H9 (cell line): ENCODE measurements around the gene KMT2B. TPM values are rescaled to one million over a fixed set of nuclear protein-coding genes. Genes with fewer than 3 reads are reported as not detected.

Source experiments
- DNase-seq: peaks from one replicate; pipeline ENCODE4 v3.0.0-alpha.2; 2017
- H2AFZ ChIP-seq: one replicate; pipeline ENCODE4 v1.6.1; 2013; ENCODE audit warnings: mild to moderate bottlenecking, low read length, control low read depth, moderate library complexity
- H2AK5ac ChIP-seq: 2 replicates; pipeline ENCODE4 v1.6.1; 2013; ENCODE audit warnings: low read length, control low read depth, mixed read lengths; ENCODE audit not compliant: insufficient read length
- H2BK120ac ChIP-seq: one replicate; pipeline ENCODE4 v1.6.1; 2013; ENCODE audit warnings: low read depth, mild to moderate bottlenecking, low read length, control low read depth, inconsistent platforms; ENCODE audit not compliant: poor library complexity, severe bottlenecking
- H2BK12ac ChIP-seq: 2 replicates; pipeline ENCODE4 v1.6.1; 2013; ENCODE audit warnings: low read length, control low read depth, mixed read lengths, low read depth; ENCODE audit not compliant: insufficient read length
- H2BK15ac ChIP-seq: 2 replicates; pipeline ENCODE4 v1.6.1; 2013; ENCODE audit warnings: low read depth, low read length, control low read depth
- H2BK20ac ChIP-seq: one replicate; pipeline ENCODE4 v1.6.1; 2013; ENCODE audit warnings: low read depth, mild to moderate bottlenecking, low read length, control low read depth, inconsistent platforms; ENCODE audit not compliant: poor library complexity, severe bottlenecking
- H2BK5ac ChIP-seq: 2 replicates; pipeline ENCODE4 v1.6.1; 2013; ENCODE audit warnings: low read length, control low read depth, mixed read lengths; ENCODE audit not compliant: insufficient read length
- H3K14ac ChIP-seq: 2 replicates; pipeline ENCODE4 v1.6.1; 2013; ENCODE audit warnings: low read length, control low read depth; ENCODE audit not compliant: insufficient read depth
- H3K18ac ChIP-seq: 2 replicates; pipeline ENCODE4 v1.6.1; 2013; ENCODE audit warnings: low read depth, mild to moderate bottlenecking, mixed read lengths, low read length, control low read depth; ENCODE audit not compliant: insufficient read length
- H3K23ac ChIP-seq: 2 replicates; pipeline ENCODE4 v1.6.1; 2013; ENCODE audit warnings: low read length, control low read depth, mixed read lengths, low read depth; ENCODE audit not compliant: insufficient read length
- H3K23me2 ChIP-seq: 2 replicates; pipeline ENCODE4 v1.6.1; 2013; ENCODE audit warnings: low read depth, mild to moderate bottlenecking, mixed read lengths, low read length, control low read depth; ENCODE audit not compliant: insufficient read length, poor library complexity, severe bottlenecking
- H3K27ac ChIP-seq: 2 replicates; pipeline ENCODE4 v1.5.1; 2013; ENCODE audit warnings: low read length, control low read depth, mixed read lengths, low read depth; ENCODE audit not compliant: insufficient read length
- H3K27me3 ChIP-seq: 2 replicates; pipeline ENCODE4 v1.6.1; 2013; ENCODE audit warnings: low read length, control low read depth, inconsistent platforms; ENCODE audit not compliant: insufficient read depth
- H3K4ac ChIP-seq: 2 replicates; pipeline ENCODE4 v1.6.1; 2013; ENCODE audit warnings: low read depth, mild to moderate bottlenecking, control low read depth, inconsistent platforms, low read length, moderate library complexity
- H3K4me1 ChIP-seq: 2 replicates; pipeline ENCODE4 v1.6.1; 2013; ENCODE audit warnings: low read length, control low read depth, inconsistent platforms; ENCODE audit not compliant: insufficient read depth
- H3K4me2 ChIP-seq: 2 replicates; pipeline ENCODE4 v1.6.1; 2013; ENCODE audit warnings: low read length, control low read depth, mixed read lengths; ENCODE audit not compliant: insufficient read length, insufficient read depth
- H3K56ac ChIP-seq: 2 replicates; pipeline ENCODE4 v1.6.1; 2013; ENCODE audit warnings: low read depth, mild to moderate bottlenecking, mixed read lengths, low read length, control low read depth; ENCODE audit not compliant: insufficient read length
- H3K79me1 ChIP-seq: 2 replicates; pipeline ENCODE4 v1.6.1; 2013; ENCODE audit warnings: low read depth, mild to moderate bottlenecking, moderate library complexity, low read length, control low read depth, inconsistent platforms; ENCODE audit not compliant: insufficient read depth, poor library complexity, severe bottlenecking
- H3K79me2 ChIP-seq: 2 replicates; pipeline ENCODE4 v1.6.1; 2013; ENCODE audit warnings: low read length, control low read depth, inconsistent platforms; ENCODE audit not compliant: insufficient read depth
- H3K9ac ChIP-seq: 2 replicates; pipeline ENCODE4 v1.6.1; 2013; ENCODE audit warnings: low read length, control low read depth, mixed read lengths; ENCODE audit not compliant: insufficient read length; ENCODE audit errors: extremely low read depth
- H3K9me3 ChIP-seq: one replicate; pipeline ENCODE4 v1.6.1; 2013; ENCODE audit warnings: low read depth, low read length, inconsistent platforms; ENCODE audit not compliant: control insufficient read depth
- H3T11ph ChIP-seq: one replicate; pipeline ENCODE4 v1.6.1; 2013; ENCODE audit warnings: mild to moderate bottlenecking, low read length, control low read depth, inconsistent platforms
- H4K20me1 ChIP-seq: one replicate; pipeline ENCODE4 v1.6.1; 2013; ENCODE audit not compliant: control insufficient read depth, insufficient read length, insufficient read depth
- H4K5ac ChIP-seq: 2 replicates; pipeline ENCODE4 v1.6.1; 2013; ENCODE audit warnings: low read depth, mild to moderate bottlenecking, mixed read lengths, low read length, control low read depth; ENCODE audit not compliant: insufficient read length
- H4K8ac ChIP-seq: replicated peaks from 2 replicates; pipeline ENCODE4 v1.6.1; 2013; ENCODE audit warnings: low read length, control low read depth, mixed read lengths, low read depth; ENCODE audit not compliant: insufficient read length
- H4K91ac ChIP-seq: 2 replicates; pipeline ENCODE4 v1.6.1; 2013; ENCODE audit warnings: low read depth, mild to moderate bottlenecking, moderate library complexity, mixed read lengths, low read length, control low read depth; ENCODE audit not compliant: insufficient read length
- H3K27ac Mint-ChIP-seq, 3 experiments: 2 replicates in 2 of 3; 3 replicates in 1 of 3; pipeline ENCODE4 v1.8.0; 2020 to 2021; ENCODE audit warnings: mixed read lengths in 3 of 3, mild to moderate bottlenecking in 1 of 3, moderate library complexity in 1 of 3
- H3K27me3 Mint-ChIP-seq: 2 replicates; pipeline ENCODE4 v1.8.0; 2021; ENCODE audit warnings: low read depth, mild to moderate bottlenecking, moderate library complexity, mixed read lengths
- H3K36me3 Mint-ChIP-seq, 3 experiments: 2 replicates in 2 of 3; 3 replicates in 1 of 3; pipeline ENCODE4 v1.8.0; 2020 to 2021; ENCODE audit warnings: low read depth in 3 of 3, mixed read lengths in 3 of 3; ENCODE audit not compliant: insufficient read depth in 1 of 3
- H3K4me1 Mint-ChIP-seq, 2 experiments: 2 replicates each; pipeline ENCODE4 v1.8.0; 2020; ENCODE audit warnings: mixed read lengths in 2 of 2
- H3K4me3 Mint-ChIP-seq, 2 experiments: 2 replicates in 1 of 2; 3 replicates in 1 of 2; pipeline ENCODE4 v1.8.0; 2020 to 2021; ENCODE audit warnings: mild to moderate bottlenecking in 2 of 2, mixed read lengths in 2 of 2, moderate library complexity in 1 of 2
- H3K9me3 Mint-ChIP-seq, 2 experiments: 2 replicates in 1 of 2; 3 replicates in 1 of 2; pipeline ENCODE4 v1.8.0; 2020; ENCODE audit warnings: mild to moderate bottlenecking in 2 of 2, mixed read lengths in 2 of 2, moderate library complexity in 1 of 2
- CTCF ChIP-seq: fragments of 200-600 bp; sonication (generic); conservative IDR thresholded peaks from 3 replicates; pipeline ENCODE4 v1.8.0; 2021; ENCODE audit warnings: antibody characterized with exemption, mild to moderate bottlenecking
- WGBS: extraction: QIAGEN DNeasy Blood & Tissue Kit; methylation state at CpG from one replicate; pipeline ENCODE4 v1.1.7; 2013; ENCODE audit warnings: missing lambda C conversion rate, low lambda C conversion rate, mixed read lengths; ENCODE audit not compliant: insufficient read length; ENCODE audit errors: extremely low coverage; 5-methylcytosine and 5-hydroxymethylcytosine counted together
- total RNA-seq: library from RNA; stranded (reverse); gene quantifications from 2 replicates; pipeline ENCODE4 v1.2.1, GENCODE V29; 2021

The KMT2B gene
- total RNA-seq, 1 experiment from 2014 or later = 47.7 TPM

GRCh38 chr19:35748106-35749020 lies 30.6 kb downstream of the KMT2B start, which contains the start of gene LIN37:
TSS of gene LIN37 (plus strand) at chr19:35748576. CDS start at chr19:35748725, 149 bp downstream.
- H3K9me3 ChIP-seq = no peaks in the 10 kb centered on the region
- H2BK5ac ChIP-seq = no peak within 1 kb of the TSS
- H3K27me3 ChIP-seq = no peaks in the 10 kb centered on the region
- H3K36me3 Mint-ChIP-seq = peaks cover 0 to 8% (median 3%) of the 10 kb centered on the region in 3 experiments; a peak in 4 of 7 replicates
- H3K9ac ChIP-seq = peak within 1 kb of the TSS; percentile 44
- H4K91ac ChIP-seq = no peak within 1 kb of the TSS
- no peak within 1 kb of the TSS for H3K27ac ChIP-seq
- no peak within 1 kb of the TSS for H3K4ac ChIP-seq
- H3K4me2 ChIP-seq = peak within 1 kb of the TSS; percentile 78
- peak within 1 kb of the TSS; percentile 94 to 96 for H3K4me3 Mint-ChIP-seq
- H4K8ac ChIP-seq = no peak within 1 kb of the TSS
- peak; percentile 99 for DNase-seq
- no peak within 1 kb of the TSS for H3K18ac ChIP-seq
- no peaks in the 10 kb centered on the region for H3K27me3 Mint-ChIP-seq
- WGBS = no CpG with 5 or more reads among the region's 45 CpGs
- peaks cover 20 to 30% of the 10 kb centered on the region in 2 experiments for H3K4me1 Mint-ChIP-seq
- peaks cover 3% of the 10 kb centered on the region for H3K79me1 ChIP-seq
- no peaks in the 10 kb centered on the region for H3K9me3 Mint-ChIP-seq
- no peaks in the 10 kb centered on the region for H4K20me1 ChIP-seq
- H2BK20ac ChIP-seq = no peak within 1 kb of the TSS
- no peak within 1 kb of the TSS for H2BK12ac ChIP-seq
- H2BK15ac ChIP-seq = no peak within 1 kb of the TSS
- peaks cover 4% of the 10 kb centered on the region; the same call in 1 of the 2 replicates for H3K4me1 ChIP-seq
- no peaks in the 10 kb centered on the region for H3K79me2 ChIP-seq
- H3K23ac ChIP-seq = no peak within 1 kb of the TSS
- no peak within 1 kb of the TSS for H2AK5ac ChIP-seq
- peaks cover 16% of the 10 kb centered on the region for H3K23me2 ChIP-seq
- H4K5ac ChIP-seq = no peak within 1 kb of the TSS
- H3T11ph ChIP-seq = no peak within 1 kb of the TSS
- peak within 1 kb of the TSS; percentile 80 to 96 (median 92) for H3K27ac Mint-ChIP-seq
- no peak for TF ChIP-seq CTCF
- no peak within 1 kb of the TSS for H2BK120ac ChIP-seq
- H2AFZ ChIP-seq = no peak within 1 kb of the TSS
- no peak within 1 kb of the TSS for H3K56ac ChIP-seq
- no peak within 1 kb of the TSS for H3K14ac ChIP-seq
